Transverse colon (tissue), 4 donors: Measurements from ENCODE around the gene SIAE.

Source experiments
- CTCF ChIP-seq, 5 experiments: fragments of 200-600 bp in 3 of 5; fragments of 450-650 bp in 2 of 5; sonication (generic) in 3 of 5; IDR thresholded peaks; 1 replicate in 2 of 5; 2 replicates in 3 of 5; pipeline ENCODE4 v1.5.1; 2016 to 2017; ENCODE audit warnings: antibody characterized with exemption in 5 of 5, inconsistent platforms in 3 of 5, mild to moderate bottlenecking in 2 of 5, moderate library complexity in 1 of 5
- EP300 ChIP-seq: sonication (generic); formaldehyde crosslinking; IDR thresholded peaks from one replicate; pipeline ENCODE4 v1.6.1; 2017; ENCODE audit warnings: antibody characterized with exemption, low read depth
- POLR2A ChIP-seq: fragments of 450-650 bp; IDR thresholded peaks from one replicate; pipeline ENCODE4 v1.6.1; 2016; ENCODE audit warnings: antibody characterized with exemption, mild to moderate bottlenecking, moderate library complexity
- POLR2AphosphoS5 ChIP-seq, 3 donors: sonication (generic); formaldehyde crosslinking; IDR thresholded peaks; one replicate each; pipeline ENCODE4 v1.6.1; 2016; ENCODE audit warnings: antibody characterized with exemption in 3 of 3

GRCh38 chr11:124673333-124674167 is at the start of gene SIAE, which contains the start of gene SPA17:
- TF ChIP-seq CTCF (IDR thresholded peaks at IDR 0.05) (no peak), POLR2AphosphoS5 (IDR thresholded peaks at IDR 0.05) (peak; percentile 87 to 95 (median 89)), POLR2A (peak; percentile 90), EP300 (peak; percentile 42)
